DND-41 (cell line): ENCODE results near the gene CDC23.
"Not testable (repeated sequence)": the region's sequence is repeated elsewhere in the genome, so short reads cannot be mapped to it uniquely, and the experiment has no call there.

Source experiments
- ATAC-seq: fragments of 200-7000 bp; cut with Tn5 transposase; 3 replicates; pipeline ENCODE4 v1.9.1; 2021; ENCODE audit warnings: low read depth; ENCODE audit not compliant: insufficient read depth
- DNase-seq: peaks from one replicate; pipeline ENCODE4 v3.0.0-alpha.2; 2020
- H2AFZ ChIP-seq: 2 replicates; pipeline ENCODE4 v1.6.0; 2012; ENCODE audit warnings: low read depth, low read length
- H3K27ac ChIP-seq: 2 replicates; pipeline ENCODE4 v1.5.1; 2012; ENCODE audit warnings: low read length, inconsistent platforms
- H3K27me3 ChIP-seq: fragments of 200-600 bp; sonication (generic); 2 replicates; pipeline ENCODE4 v1.6.0; 2012; ENCODE audit warnings: low read length, mild to moderate bottlenecking, inconsistent platforms; ENCODE audit not compliant: insufficient read depth, poor library complexity
- H3K36me3 ChIP-seq: 2 replicates; pipeline ENCODE4 v1.5.1; 2012; ENCODE audit warnings: low read length, inconsistent platforms; ENCODE audit not compliant: insufficient read depth
- H3K4me1 ChIP-seq: 2 replicates; pipeline ENCODE4 v1.5.1; 2012; ENCODE audit warnings: mild to moderate bottlenecking, low read length; ENCODE audit not compliant: insufficient read depth
- H3K4me2 ChIP-seq: 2 replicates; pipeline ENCODE4 v1.6.0; 2012; ENCODE audit warnings: mild to moderate bottlenecking, moderate library complexity, low read length, inconsistent platforms; ENCODE audit not compliant: insufficient read depth
- H3K4me3 ChIP-seq, 2 experiments: fragments of 200-600 bp in 1 of 2; shearing (Covaris generic) in 1 of 2; 2 replicates each; pipeline ENCODE4 v1.5.1; 2012 to 2016; ENCODE audit warnings: inconsistent platforms in 2 of 2, low read length in 2 of 2, mild to moderate bottlenecking in 2 of 2, low read depth in 1 of 2, moderate library complexity in 1 of 2
- H3K79me2 ChIP-seq: 2 replicates; pipeline ENCODE4 v1.6.0; 2012; ENCODE audit warnings: low read length, inconsistent platforms; ENCODE audit not compliant: insufficient read depth
- H3K9ac ChIP-seq: 2 replicates; pipeline ENCODE4 v1.6.0; 2012; ENCODE audit warnings: low read depth, mild to moderate bottlenecking, inconsistent platforms, low read length, moderate library complexity
- H3K9me3 ChIP-seq: 2 replicates; pipeline ENCODE4 v1.5.1; 2012; ENCODE audit warnings: low read length, moderate library complexity, mild to moderate bottlenecking, inconsistent platforms; ENCODE audit not compliant: insufficient read depth, severe bottlenecking
- H4K20me1 ChIP-seq: 2 replicates; pipeline ENCODE4 v1.6.0; 2012; ENCODE audit warnings: low read length; ENCODE audit not compliant: insufficient read depth
- EZH2 ChIP-seq: IDR thresholded peaks from 3 replicates; pipeline ENCODE4 v1.6.1; 2012; ENCODE audit warnings: borderline replicate concordance, low read depth, mild to moderate bottlenecking, moderate library complexity, low read length, inconsistent platforms; ENCODE audit not compliant: severe bottlenecking
- TF ChIP-seq, protein P1 (sequence below): IDR thresholded peaks from 2 replicates; pipeline ENCODE4 v1.5.1; 2012; ENCODE audit warnings: borderline replicate concordance, low read length, moderate library complexity, mild to moderate bottlenecking; ENCODE audit not compliant: poor library complexity, severe bottlenecking; ENCODE audit errors: extremely low read depth

The CDC23 gene

DNA sequence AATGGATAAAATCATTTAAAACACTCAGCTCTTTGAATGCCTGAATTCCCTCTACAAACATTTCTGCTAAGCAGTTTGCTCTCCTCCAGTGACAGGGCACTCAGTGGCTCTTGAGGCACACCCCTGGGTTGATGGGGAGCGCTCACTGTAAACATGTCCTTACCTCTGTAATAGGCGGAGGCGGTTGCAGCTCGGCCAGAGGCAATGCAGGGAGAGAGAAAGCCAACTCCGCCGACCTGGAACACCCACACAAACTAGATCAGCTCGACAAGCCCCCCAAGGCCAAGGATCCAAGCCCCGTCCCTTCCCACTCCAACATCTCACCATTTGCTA lies 329 bp downstream of the CDC23 start:
- H3K27me3 ChIP-seq = no peaks in the 10 kb centered on the region
- no peak for DNase-seq
- no peaks in the 10 kb centered on the region for H4K20me1 ChIP-seq
- H3K4me3 ChIP-seq = peak overlapping the region; percentile 95 to 97
- peak; percentile 31 for ATAC-seq
- TF ChIP-seq, protein P1, sequence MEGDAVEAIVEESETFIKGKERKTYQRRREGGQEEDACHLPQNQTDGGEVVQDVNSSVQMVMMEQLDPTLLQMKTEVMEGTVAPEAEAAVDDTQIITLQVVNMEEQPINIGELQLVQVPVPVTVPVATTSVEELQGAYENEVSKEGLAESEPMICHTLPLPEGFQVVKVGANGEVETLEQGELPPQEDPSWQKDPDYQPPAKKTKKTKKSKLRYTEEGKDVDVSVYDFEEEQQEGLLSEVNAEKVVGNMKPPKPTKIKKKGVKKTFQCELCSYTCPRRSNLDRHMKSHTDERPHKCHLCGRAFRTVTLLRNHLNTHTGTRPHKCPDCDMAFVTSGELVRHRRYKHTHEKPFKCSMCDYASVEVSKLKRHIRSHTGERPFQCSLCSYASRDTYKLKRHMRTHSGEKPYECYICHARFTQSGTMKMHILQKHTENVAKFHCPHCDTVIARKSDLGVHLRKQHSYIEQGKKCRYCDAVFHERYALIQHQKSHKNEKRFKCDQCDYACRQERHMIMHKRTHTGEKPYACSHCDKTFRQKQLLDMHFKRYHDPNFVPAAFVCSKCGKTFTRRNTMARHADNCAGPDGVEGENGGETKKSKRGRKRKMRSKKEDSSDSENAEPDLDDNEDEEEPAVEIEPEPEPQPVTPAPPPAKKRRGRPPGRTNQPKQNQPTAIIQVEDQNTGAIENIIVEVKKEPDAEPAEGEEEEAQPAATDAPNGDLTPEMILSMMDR = no peak
- no peak for TF ChIP-seq EZH2
- no peaks in the 10 kb centered on the region for H3K9me3 ChIP-seq
- H2AFZ ChIP-seq = peak overlapping the region; percentile 99
- peak overlapping the region; percentile 68 for H3K4me2 ChIP-seq
- H3K36me3 ChIP-seq = peaks cover 43% of the 10 kb centered on the region
- peak overlapping the region; percentile 89 for H3K9ac ChIP-seq
- H3K4me1 ChIP-seq = peaks cover 31% of the 10 kb centered on the region
- peak overlapping the region; percentile 91 for H3K27ac ChIP-seq
- peaks cover 53% of the 10 kb centered on the region for H3K79me2 ChIP-seq

DNA sequence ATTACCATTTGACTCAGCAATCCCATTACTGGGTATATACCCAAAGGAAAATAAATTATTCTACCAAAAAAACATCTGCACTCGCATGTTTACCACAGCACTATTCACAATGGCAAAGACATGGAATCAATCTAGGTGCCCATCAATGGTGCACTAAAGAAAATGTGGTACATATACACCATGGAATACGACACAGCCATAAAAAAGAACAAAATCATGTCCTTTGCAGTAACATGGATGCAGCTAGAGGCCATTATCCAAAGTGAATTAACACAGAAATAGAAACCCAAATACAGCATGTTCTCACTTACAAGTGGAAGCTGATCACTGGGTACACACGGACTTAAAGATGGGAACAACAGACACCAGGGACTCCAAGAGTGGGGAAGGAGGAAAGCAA lies 2.1 kb downstream of the CDC23 start:
- DNase-seq (no peak), ATAC-seq (no peak)
- Histone ChIP-seq H2AFZ (no peak overlapping the region), H3K9ac (no peak overlapping the region), H3K4me2 (peak overlapping the region; percentile 68; the same call in 1 of the 2 replicates), H3K27ac (no peak overlapping the region), H3K27me3 (no peaks in the 10 kb centered on the region), H3K79me2 (peaks cover 66% of the 10 kb centered on the region), H3K36me3 (peaks cover 55% of the 10 kb centered on the region), H3K9me3 (no peaks in the 10 kb centered on the region), H4K20me1 (no peaks in the 10 kb centered on the region; the same call in 1 of the 2 replicates), H3K4me1 (peaks cover 31% of the 10 kb centered on the region), H3K4me3 (no peak overlapping the region; a peak in 1 of 4 replicates)
- TF ChIP-seq EZH2 = no peak
- TF ChIP-seq, protein P1 = no peak

DNA sequence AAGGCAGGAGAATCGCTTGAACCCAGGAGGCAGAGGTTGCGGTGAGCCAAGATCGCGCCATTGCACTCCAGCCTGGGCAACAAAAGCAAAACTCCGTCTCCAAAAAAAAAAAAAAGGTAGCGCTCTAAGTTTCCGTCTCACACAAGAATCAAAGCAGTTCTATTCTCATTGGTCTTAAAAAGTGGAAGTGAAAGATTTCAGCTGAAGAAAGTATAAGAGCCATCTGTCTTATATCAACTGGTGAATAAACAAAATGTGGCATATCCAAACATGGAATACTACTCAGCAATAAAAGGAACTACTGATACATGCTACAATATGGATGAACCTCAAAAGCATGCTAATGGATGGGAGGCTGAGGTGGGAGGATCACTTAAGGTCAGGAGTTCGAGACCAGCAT lies 19.3 kb downstream of the CDC23 start:
- ATAC-seq, H3K79me2 ChIP-seq, H3K27me3 ChIP-seq, H4K20me1 ChIP-seq, H3K4me1 ChIP-seq, DNase-seq, H3K4me2 ChIP-seq, H2AFZ ChIP-seq, H3K9ac ChIP-seq, H3K4me3 ChIP-seq, H3K9me3 ChIP-seq, H3K27ac ChIP-seq: not testable (repeated sequence)
- peaks cover 74% of the 10 kb centered on the region for H3K36me3 ChIP-seq

DNA sequence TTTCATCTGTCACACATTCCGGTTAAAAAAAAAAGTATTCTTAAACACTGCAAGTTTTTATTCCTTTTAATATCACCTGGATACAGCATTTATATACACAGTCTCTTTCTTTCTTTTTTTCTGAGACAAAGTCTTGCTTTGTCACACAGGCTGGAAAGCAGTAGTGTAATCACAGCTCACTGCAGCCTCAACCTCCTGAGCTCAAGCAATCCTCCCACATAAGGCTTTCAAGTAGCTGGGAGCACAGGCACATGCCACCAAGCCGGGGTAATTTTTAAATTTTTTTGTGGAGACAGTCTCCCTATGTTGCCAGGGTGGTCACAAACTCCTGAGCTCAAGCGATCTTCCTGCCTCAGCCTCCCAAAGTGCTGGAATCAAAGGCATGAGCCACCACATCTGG lies 20.3 kb downstream of the CDC23 start:
- Histone ChIP-seq H3K4me2 (no peak overlapping the region), H3K27me3 (no peaks in the 10 kb centered on the region), H3K9ac (no peak overlapping the region), H3K4me3 (no peak overlapping the region), H4K20me1 (no peaks in the 10 kb centered on the region), H3K4me1 (no peaks in the 10 kb centered on the region), H3K79me2 (no peaks in the 10 kb centered on the region), H3K36me3 (peaks cover 74% of the 10 kb centered on the region), H3K27ac (no peak overlapping the region), H2AFZ (no peak overlapping the region), H3K9me3 (no peaks in the 10 kb centered on the region)
- DNase-seq (no peak), ATAC-seq (no peak)
- TF ChIP-seq, protein P1 = no peak
- TF ChIP-seq EZH2 = no peak
